Hepatocyte (in vitro differentiated cells): ENCODE measurements around the gene STEAP3. TPM values are rescaled to one million over a fixed set of nuclear protein-coding genes. Genes with fewer than 3 reads are reported as not detected.
A peak's percentile ranks its signal among the peaks of the same experiment; 100 is the strongest.

Experiments used
- DNase-seq: peaks from one replicate; pipeline ENCODE4 v3.0.0-alpha.2; 2016; ENCODE audit warnings: low spot score
- H2AFZ ChIP-seq: fragments of 200-600 bp; sonication (generic); 2 replicates; pipeline ENCODE4 v1.6.0; 2016; ENCODE audit warnings: antibody characterized with exemption, mild to moderate bottlenecking
- H3K27ac ChIP-seq: fragments of 200-600 bp; sonication (generic); 2 replicates; pipeline ENCODE4 v1.5.1; 2016; ENCODE audit warnings: mild to moderate bottlenecking
- H3K27me3 ChIP-seq: fragments of 200-600 bp; sonication (generic); 2 replicates; pipeline ENCODE4 v1.6.1; 2016
- H3K36me3 ChIP-seq: fragments of 200-600 bp; sonication (generic); replicated peaks from 2 replicates; pipeline ENCODE4 v1.5.1; 2016; ENCODE audit warnings: low read depth; ENCODE audit not compliant: insufficient read depth
- H3K4me1 ChIP-seq: fragments of 200-600 bp; sonication (generic); 2 replicates; pipeline ENCODE4 v1.5.1; 2016; ENCODE audit warnings: mild to moderate bottlenecking, moderate library complexity; ENCODE audit not compliant: insufficient read depth
- H3K4me2 ChIP-seq: fragments of 200-600 bp; sonication (generic); 2 replicates; pipeline ENCODE4 v1.6.0; 2016
- H3K4me3 ChIP-seq: fragments of 200-600 bp; sonication (generic); 2 replicates; pipeline ENCODE4 v1.5.1; 2016; ENCODE audit warnings: mild to moderate bottlenecking
- H3K79me2 ChIP-seq: fragments of 200-600 bp; sonication (generic); 2 replicates; pipeline ENCODE4 v1.6.0; 2017; ENCODE audit warnings: mild to moderate bottlenecking
- H3K9me2 ChIP-seq: fragments of 200-600 bp; sonication (generic); replicated peaks from 2 replicates; pipeline ENCODE4 v1.6.0; 2017; ENCODE audit warnings: mild to moderate bottlenecking; ENCODE audit not compliant: insufficient read depth
- H3K9me3 ChIP-seq: fragments of 200-600 bp; sonication (generic); 2 replicates; pipeline ENCODE4 v1.5.1; 2016; ENCODE audit warnings: low read depth, mild to moderate bottlenecking
- H4K20me1 ChIP-seq: fragments of 200-600 bp; sonication (generic); 2 replicates; pipeline ENCODE4 v1.6.0; 2016; ENCODE audit warnings: mild to moderate bottlenecking; ENCODE audit not compliant: insufficient read depth, poor library complexity, severe bottlenecking
- EZH2 ChIP-seq: fragments of 200-600 bp; sonication (generic); IDR thresholded peaks from 2 replicates; pipeline ENCODE4 v1.6.1; 2016; ENCODE audit warnings: antibody characterized with exemption, mild to moderate bottlenecking, borderline replicate concordance
- EZH2phosphoT487 ChIP-seq: fragments of 200-600 bp; sonication (generic); IDR thresholded peaks from one replicate; pipeline ENCODE4 v1.6.1; 2018; ENCODE audit warnings: antibody characterized with exemption, mild to moderate bottlenecking, low read depth, moderate library complexity; ENCODE audit not compliant: unreplicated experiment, severe bottlenecking
- WGBS: methylation state at CpG from one replicate; pipeline ENCODE4 v1.1.6; 2016; ENCODE audit warnings: low lambda C conversion rate; ENCODE audit errors: missing lambda C conversion rate; 5-methylcytosine and 5-hydroxymethylcytosine counted together
- polyA plus RNA-seq: library from polyadenylated mRNA; unstranded; fragments of >200 nt; fragmentation: Nextera tagmentation; extraction: Ambion mirVana; gene quantifications from 2 replicates; pipeline ENCODE4 v1.2.1, GENCODE V29; 2016
- total RNA-seq: library from RNA; depleted of rRNA; stranded (reverse); fragments of >200 nt; gene quantifications from 2 replicates; pipeline ENCODE4 v1.2.3, GENCODE V29; 2014
- TF ChIP-seq, protein P1 (sequence below): fragments of 200-600 bp; sonication (generic); IDR thresholded peaks from 2 replicates; pipeline ENCODE4 v1.5.1; 2016; ENCODE audit warnings: antibody characterized with exemption, mild to moderate bottlenecking; ENCODE audit not compliant: poor library complexity

STEAP3 gene
- total and polyA plus RNA-seq, 2 experiments from 2014 or later, result 11.2 to 12.0 TPM

DNA sequence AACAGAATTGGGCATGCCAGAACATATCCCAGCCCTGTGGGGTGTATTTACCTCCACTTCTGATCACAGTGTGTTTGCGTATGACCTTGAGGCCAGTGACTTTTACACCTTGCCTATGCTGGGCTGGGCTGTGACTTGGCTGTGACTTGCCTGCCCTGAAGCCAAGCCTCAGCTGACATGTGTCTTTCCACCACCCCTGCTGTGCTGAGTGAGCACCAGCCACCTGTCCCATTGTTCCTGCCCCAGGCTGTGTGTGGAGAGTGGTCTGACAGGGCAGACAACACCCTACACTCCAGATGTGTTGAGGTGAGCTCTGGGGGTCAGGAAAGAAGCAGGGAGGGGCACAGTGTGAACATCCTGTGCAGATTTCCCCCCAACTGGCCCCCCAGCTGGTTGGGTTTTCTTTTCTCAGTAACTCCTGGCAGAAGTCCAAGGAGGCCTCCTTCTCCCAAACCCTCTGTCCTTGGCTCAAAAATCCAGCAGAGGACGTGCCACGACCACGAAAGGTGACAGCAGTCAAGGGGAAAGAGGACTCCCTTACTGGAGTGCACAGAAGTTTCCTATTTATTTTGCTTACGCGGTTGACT lies 5.1 kb upstream of the STEAP3 start:
- H2AFZ ChIP-seq, result no peak overlapping the region

DNA sequence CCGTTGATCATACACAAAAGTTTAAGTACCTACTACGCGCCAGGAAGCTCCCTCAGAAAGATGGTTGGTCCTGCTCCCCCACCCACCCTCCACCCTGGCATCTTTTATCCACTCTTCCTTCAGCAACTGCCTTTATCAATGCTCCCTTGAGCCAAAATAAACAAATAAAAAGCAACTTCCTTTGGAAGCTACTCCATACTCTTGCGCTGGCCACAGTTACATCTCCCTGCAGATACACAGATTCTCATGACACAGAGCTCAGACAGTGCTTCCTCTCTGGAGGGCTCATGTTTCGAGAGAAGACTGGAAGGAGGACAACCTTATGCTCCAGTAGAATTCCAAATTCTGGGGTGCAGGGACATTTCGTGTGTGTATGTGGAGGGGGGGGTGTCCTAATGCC lies 3.8 kb upstream of the STEAP3 start:
- Histone ChIP-seq H3K4me1 (peaks cover 25% of the 10 kb centered on the region), H3K9me2 (no peaks in the 10 kb centered on the region), H3K4me3 (no peak overlapping the region), H3K27me3 (peaks cover 9% of the 10 kb centered on the region), H3K27ac (no peak overlapping the region), H3K36me3 (no peaks in the 10 kb centered on the region), H3K9me3 (no peaks in the 10 kb centered on the region), H3K79me2 (no peaks in the 10 kb centered on the region), H4K20me1 (no peaks in the 10 kb centered on the region), H3K4me2 (no peak overlapping the region), H2AFZ (no peak overlapping the region)
- TF ChIP-seq EZH2phosphoT487, result no peak
- TF ChIP-seq EZH2, result no peak
- TF ChIP-seq, protein P1, sequence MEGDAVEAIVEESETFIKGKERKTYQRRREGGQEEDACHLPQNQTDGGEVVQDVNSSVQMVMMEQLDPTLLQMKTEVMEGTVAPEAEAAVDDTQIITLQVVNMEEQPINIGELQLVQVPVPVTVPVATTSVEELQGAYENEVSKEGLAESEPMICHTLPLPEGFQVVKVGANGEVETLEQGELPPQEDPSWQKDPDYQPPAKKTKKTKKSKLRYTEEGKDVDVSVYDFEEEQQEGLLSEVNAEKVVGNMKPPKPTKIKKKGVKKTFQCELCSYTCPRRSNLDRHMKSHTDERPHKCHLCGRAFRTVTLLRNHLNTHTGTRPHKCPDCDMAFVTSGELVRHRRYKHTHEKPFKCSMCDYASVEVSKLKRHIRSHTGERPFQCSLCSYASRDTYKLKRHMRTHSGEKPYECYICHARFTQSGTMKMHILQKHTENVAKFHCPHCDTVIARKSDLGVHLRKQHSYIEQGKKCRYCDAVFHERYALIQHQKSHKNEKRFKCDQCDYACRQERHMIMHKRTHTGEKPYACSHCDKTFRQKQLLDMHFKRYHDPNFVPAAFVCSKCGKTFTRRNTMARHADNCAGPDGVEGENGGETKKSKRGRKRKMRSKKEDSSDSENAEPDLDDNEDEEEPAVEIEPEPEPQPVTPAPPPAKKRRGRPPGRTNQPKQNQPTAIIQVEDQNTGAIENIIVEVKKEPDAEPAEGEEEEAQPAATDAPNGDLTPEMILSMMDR, result no peak
- DNase-seq, result no peak
- WGBS, result 64% methylated on average over 6 of the region's 6 CpGs

More for the DNA sequence above, 5.1 kb upstream of the STEAP3 start:
- no peak overlapping the region for H3K4me3 ChIP-seq
- H3K27ac ChIP-seq, result peak overlapping the region; percentile 15
- peaks cover 14% of the 10 kb centered on the region for H3K4me1 ChIP-seq
- H3K9me3 ChIP-seq, result no peaks in the 10 kb centered on the region
- no peaks in the 10 kb centered on the region for H4K20me1 ChIP-seq
- no peaks in the 10 kb centered on the region for H3K9me2 ChIP-seq
- 46% methylated on average over 6 of the region's 6 CpGs for WGBS
- H3K36me3 ChIP-seq, result no peaks in the 10 kb centered on the region
- DNase-seq, result peak; percentile 74
- no peak overlapping the region for H3K4me2 ChIP-seq
- H3K27me3 ChIP-seq, result no peaks in the 10 kb centered on the region
- H3K79me2 ChIP-seq, result no peaks in the 10 kb centered on the region
- TF ChIP-seq, protein P1, result peak; percentile 50
- TF ChIP-seq EZH2phosphoT487, result no peak

DNA sequence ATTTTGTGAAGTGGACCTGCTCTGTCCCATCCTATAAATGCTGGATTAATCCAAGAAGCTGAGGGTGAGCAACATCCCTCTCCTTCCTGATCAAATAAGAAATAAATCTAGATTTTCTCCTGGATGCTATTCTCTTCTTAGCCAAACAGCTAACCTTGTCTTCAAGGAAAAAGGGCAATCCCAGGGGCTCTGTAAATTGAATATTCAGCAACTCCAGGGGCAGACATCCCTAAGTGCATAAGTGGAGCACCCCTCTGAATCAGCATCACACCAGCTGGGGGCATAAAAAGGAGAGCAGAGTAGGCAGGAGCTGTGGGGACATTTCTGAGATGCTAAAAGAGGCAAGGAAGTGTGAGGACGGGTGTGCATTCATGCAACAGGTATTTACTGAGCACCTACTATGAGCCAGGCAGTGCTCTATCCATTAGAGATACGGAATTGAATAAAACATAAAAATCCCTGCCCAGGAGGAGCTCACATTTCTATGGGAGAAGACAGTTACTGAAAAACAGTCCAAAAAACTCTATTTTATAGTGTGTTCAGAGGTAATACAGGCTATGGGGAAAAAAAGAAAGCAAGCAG lies 2.8 kb upstream of the STEAP3 start:
- WGBS, result 93% methylated on average over 2 of the region's 2 CpGs
- H3K79me2 ChIP-seq, result no peaks in the 10 kb centered on the region
- TF ChIP-seq, protein P1, result no peak
- TF ChIP-seq EZH2phosphoT487, result no peak
- no peak for TF ChIP-seq EZH2
- no peak overlapping the region for H2AFZ ChIP-seq
- no peaks in the 10 kb centered on the region for H3K9me2 ChIP-seq
- no peak for DNase-seq
- no peak overlapping the region for H3K4me3 ChIP-seq
- H3K27ac ChIP-seq, result no peak overlapping the region
- no peak overlapping the region for H3K4me2 ChIP-seq
- no peaks in the 10 kb centered on the region for H3K36me3 ChIP-seq
- H3K27me3 ChIP-seq, result peaks cover 9% of the 10 kb centered on the region
- no peaks in the 10 kb centered on the region for H3K9me3 ChIP-seq
- H3K4me1 ChIP-seq, result peaks cover 32% of the 10 kb centered on the region
- H4K20me1 ChIP-seq, result no peaks in the 10 kb centered on the region
